A549 (cell line): ENCODE results near the gene LILRA5.
"Not testable (repeated sequence)": the region's sequence is repeated elsewhere in the genome, so short reads cannot be mapped to it uniquely, and the experiment has no call there.

Experiments used
- CHD2 ChIP-seq: fragments of 150-350 bp; IDR thresholded peaks from 2 replicates; pipeline ENCODE4 v1.6.1; 2014; ENCODE audit warnings: low read length; ENCODE audit not compliant: partially characterized antibody
- CTCF ChIP-seq: fragments of >200 bp; sonication (Bioruptor Twin); formaldehyde crosslinking; IDR thresholded peaks from 3 replicates; pipeline ENCODE4 v1.5.1; 2016
- EP300 ChIP-seq, 2 experiments: fragments of >200 bp; sonication (Bioruptor Twin); formaldehyde crosslinking; IDR thresholded peaks; 2 replicates in 1 of 2; 3 replicates in 1 of 2; pipeline ENCODE4 v1.6.1; 2016 to 2017
- FOXS1 ChIP-seq: fragments of 250-450 bp; sonication (Bioruptor Pico); IDR thresholded peaks from 2 replicates; pipeline ENCODE4 v1.5.0; 2020; ENCODE audit warnings: mild to moderate bottlenecking, moderate library complexity
- HEYL ChIP-seq: fragments of 250-450 bp; sonication (Bioruptor Pico); IDR thresholded peaks from 2 replicates; pipeline ENCODE4 v1.8.0; 2021; ENCODE audit warnings: mild to moderate bottlenecking, moderate library complexity
- HOXA7 ChIP-seq: fragments of 250-450 bp; sonication (Bioruptor Pico); IDR thresholded peaks from 2 replicates; pipeline ENCODE4 v1.5.0; 2020; ENCODE audit warnings: mild to moderate bottlenecking, moderate library complexity
- MAFK ChIP-seq: fragments of 450-650 bp; IDR thresholded peaks from 2 replicates; pipeline ENCODE4 v1.6.1; 2014; ENCODE audit not compliant: partially characterized antibody
- MAX ChIP-seq: IDR thresholded peaks from 2 replicates; pipeline ENCODE4 v1.6.1; 2012
- POLR2AphosphoS2 ChIP-seq: conservative IDR thresholded peaks from 2 replicates; pipeline ENCODE4 v1.6.1; 2012; ENCODE audit warnings: low read length, improper control_type of control experiment, inconsistent platforms
- RFX5 ChIP-seq: fragments of 450-650 bp; IDR thresholded peaks from 2 replicates; pipeline ENCODE4 v1.7.1; 2014; ENCODE audit warnings: antibody characterized with exemption, mild to moderate bottlenecking, moderate library complexity
- TP53 ChIP-seq: fragments of 250-450 bp; sonication (Bioruptor Pico); IDR thresholded peaks from 2 replicates; pipeline ENCODE4 v1.5.0; 2021; ENCODE audit warnings: mild to moderate bottlenecking, moderate library complexity
- TF ChIP-seq, protein P1 (sequence below): fragments of >200 bp; sonication (Bioruptor Twin); formaldehyde crosslinking; IDR thresholded peaks from 3 replicates; pipeline ENCODE4 v1.6.1; 2016
- TF ChIP-seq, protein P2 (sequence below): fragments of 150-350 bp; IDR thresholded peaks from 2 replicates; pipeline ENCODE4 v1.6.1; 2014; ENCODE audit warnings: low read depth, mild to moderate bottlenecking, low read length

GRCh38 chr19:54280025-54280424, 32.9 kb downstream of the LILRA5 start:
- not testable (repeated sequence) for TF ChIP-seq EP300 (IDR thresholded peaks at IDR 0.05); CTCF; MAX; MAFK; TP53 (CRISPR knock-in tag); POLR2AphosphoS2; HEYL (CRISPR knock-in tag); CHD2; RFX5; FOXS1 (CRISPR knock-in tag); HOXA7 (CRISPR knock-in tag)
- TF ChIP-seq, protein P1, sequence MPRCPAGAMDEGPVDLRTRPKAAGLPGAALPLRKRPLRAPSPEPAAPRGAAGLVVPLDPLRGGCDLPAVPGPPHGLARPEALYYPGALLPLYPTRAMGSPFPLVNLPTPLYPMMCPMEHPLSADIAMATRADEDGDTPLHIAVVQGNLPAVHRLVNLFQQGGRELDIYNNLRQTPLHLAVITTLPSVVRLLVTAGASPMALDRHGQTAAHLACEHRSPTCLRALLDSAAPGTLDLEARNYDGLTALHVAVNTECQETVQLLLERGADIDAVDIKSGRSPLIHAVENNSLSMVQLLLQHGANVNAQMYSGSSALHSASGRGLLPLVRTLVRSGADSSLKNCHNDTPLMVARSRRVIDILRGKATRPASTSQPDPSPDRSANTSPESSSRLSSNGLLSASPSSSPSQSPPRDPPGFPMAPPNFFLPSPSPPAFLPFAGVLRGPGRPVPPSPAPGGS: not testable (repeated sequence)
- TF ChIP-seq, protein P2, sequence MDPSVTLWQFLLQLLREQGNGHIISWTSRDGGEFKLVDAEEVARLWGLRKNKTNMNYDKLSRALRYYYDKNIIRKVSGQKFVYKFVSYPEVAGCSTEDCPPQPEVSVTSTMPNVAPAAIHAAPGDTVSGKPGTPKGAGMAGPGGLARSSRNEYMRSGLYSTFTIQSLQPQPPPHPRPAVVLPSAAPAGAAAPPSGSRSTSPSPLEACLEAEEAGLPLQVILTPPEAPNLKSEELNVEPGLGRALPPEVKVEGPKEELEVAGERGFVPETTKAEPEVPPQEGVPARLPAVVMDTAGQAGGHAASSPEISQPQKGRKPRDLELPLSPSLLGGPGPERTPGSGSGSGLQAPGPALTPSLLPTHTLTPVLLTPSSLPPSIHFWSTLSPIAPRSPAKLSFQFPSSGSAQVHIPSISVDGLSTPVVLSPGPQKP: not testable (repeated sequence)
